ENCODE measurements around the gene TBX1. TPM values are rescaled to one million over a fixed set of nuclear protein-coding genes. Genes with fewer than 3 reads are reported as not detected.

Gene TBX1
- total RNA-seq, 4 donors from 2014 or later = 7.6 to 34.3 (median 18.5) TPM

DNA sequence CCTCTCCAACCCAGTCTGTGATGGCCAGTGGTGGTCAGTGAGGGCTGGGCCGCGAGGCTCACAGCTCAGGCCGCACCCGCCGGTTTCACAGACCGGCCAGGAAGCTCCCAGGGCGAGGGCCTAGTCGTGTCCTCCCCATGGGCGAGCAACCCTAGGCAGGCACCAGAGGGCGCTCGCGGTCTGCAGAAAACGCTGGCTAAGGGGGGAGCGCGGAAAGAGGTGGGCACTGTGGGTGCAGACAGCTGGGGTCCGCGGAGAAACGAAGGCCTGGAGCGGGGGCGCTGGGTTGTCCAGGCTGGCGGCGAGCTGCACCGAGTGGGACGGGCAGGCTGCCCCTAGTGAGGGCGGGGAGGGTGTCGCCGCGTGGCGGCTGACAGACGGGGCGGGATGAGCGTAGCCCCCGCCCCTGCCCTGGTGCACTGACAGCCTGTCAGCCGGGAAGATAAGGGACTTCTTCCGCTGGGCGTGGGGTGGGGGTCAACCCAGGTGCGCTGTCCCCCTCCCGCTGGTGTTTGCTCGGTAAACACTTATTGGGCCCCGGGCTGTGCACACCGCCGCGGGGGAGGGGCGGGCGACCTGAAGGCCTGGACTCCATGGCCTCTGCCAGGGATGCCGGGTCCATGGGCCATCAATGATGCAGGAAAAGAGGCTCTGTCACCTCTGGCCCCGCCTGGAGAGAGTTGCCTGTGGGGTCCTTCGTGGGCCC, 29.8 kb upstream of the TBX1 start:
- TF ChIP-seq, protein P1, sequence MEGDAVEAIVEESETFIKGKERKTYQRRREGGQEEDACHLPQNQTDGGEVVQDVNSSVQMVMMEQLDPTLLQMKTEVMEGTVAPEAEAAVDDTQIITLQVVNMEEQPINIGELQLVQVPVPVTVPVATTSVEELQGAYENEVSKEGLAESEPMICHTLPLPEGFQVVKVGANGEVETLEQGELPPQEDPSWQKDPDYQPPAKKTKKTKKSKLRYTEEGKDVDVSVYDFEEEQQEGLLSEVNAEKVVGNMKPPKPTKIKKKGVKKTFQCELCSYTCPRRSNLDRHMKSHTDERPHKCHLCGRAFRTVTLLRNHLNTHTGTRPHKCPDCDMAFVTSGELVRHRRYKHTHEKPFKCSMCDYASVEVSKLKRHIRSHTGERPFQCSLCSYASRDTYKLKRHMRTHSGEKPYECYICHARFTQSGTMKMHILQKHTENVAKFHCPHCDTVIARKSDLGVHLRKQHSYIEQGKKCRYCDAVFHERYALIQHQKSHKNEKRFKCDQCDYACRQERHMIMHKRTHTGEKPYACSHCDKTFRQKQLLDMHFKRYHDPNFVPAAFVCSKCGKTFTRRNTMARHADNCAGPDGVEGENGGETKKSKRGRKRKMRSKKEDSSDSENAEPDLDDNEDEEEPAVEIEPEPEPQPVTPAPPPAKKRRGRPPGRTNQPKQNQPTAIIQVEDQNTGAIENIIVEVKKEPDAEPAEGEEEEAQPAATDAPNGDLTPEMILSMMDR (IDR thresholded peaks at IDR 0.05) = peak; percentile 83 to 98 (median 96)
- no peak for TF ChIP-seq POLR2A (IDR thresholded peaks at IDR 0.05)
- Histone ChIP-seq H3K9me3 (no peaks in the 10 kb centered on the region), H3K27me3 (no peaks in the 10 kb centered on the region), H3K4me1 (peaks cover 0 to 10% of the 10 kb centered on the region in 2 donors), H3K27ac (no peak overlapping the region), H3K36me3 (no peaks in the 10 kb centered on the region), H3K4me3 (replicated peaks in 1 of 3) (peak overlapping the region in 1 of 3 donors; percentile 24)
- 0 to 3% methylated on average over 3 to 25 of the region's 48 CpGs for WGBS, 2 donors
- intact Hi-C loops (cut with DNase I) = loop anchor here (2.0 kb wide), 1 partner anchor 180 kb away; no protein-coding TSS in a partner anchor
- peak; percentile 77 to 80 for DNase-seq

DNA sequence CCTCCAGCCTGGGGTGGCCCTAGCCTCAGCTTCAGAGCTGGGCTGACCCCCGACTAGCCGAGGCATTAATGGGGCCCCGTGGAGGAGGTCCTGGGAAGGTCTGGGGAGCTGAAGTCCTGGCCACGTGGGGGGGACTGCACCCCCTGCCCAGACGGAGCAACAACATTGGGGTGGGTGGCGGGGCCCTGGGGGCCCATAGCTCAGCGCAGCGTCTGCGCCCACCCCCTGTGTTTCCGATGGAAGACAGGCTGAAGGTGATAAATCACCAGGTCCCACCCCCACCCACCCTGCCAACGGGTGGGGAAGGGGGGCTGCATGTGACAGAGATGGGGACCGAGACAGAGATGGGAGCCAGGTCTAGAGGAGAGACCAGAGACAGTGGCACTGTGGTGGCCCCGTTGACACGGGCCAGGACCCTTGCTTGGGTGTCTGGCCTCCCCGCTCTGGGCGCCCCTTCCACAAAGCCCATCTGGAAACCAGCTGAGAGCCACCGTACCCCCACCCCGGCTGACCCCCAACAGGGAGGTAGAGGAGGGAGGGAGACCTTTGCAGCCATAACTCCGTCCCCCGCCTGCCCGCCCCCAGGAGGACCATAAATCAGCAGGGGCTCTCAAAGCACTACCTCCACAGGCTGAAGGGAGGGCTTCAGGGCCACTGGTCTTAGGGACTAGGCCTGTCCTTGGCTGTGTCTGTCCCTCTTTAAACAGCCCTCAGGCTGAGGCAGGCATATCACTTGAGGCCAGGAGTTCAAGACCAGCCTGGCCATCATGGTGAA, 29.0 kb upstream of the TBX1 start:
- intact Hi-C loops (cut with DNase I) = loop anchor here (2.0 kb wide), 1 partner anchor 179 kb away; no protein-coding TSS in a partner anchor
- DNase-seq = no peak
- Histone ChIP-seq H3K4me1 (peaks cover 0 to 10% of the 10 kb centered on the region in 2 donors), H3K36me3 (no peaks in the 10 kb centered on the region), H3K9me3 (no peaks in the 10 kb centered on the region), H3K27me3 (no peaks in the 10 kb centered on the region), H3K4me3 (replicated peaks in 1 of 3) (no peak overlapping the region), H3K27ac (no peak overlapping the region)
- WGBS, 2 donors = 83 to 92% methylated on average over 6 to 14 of the region's 21 CpGs
- TF ChIP-seq, protein P1 (IDR thresholded peaks at IDR 0.05) = no peak
- TF ChIP-seq POLR2A (IDR thresholded peaks at IDR 0.05) = no peak

DNA sequence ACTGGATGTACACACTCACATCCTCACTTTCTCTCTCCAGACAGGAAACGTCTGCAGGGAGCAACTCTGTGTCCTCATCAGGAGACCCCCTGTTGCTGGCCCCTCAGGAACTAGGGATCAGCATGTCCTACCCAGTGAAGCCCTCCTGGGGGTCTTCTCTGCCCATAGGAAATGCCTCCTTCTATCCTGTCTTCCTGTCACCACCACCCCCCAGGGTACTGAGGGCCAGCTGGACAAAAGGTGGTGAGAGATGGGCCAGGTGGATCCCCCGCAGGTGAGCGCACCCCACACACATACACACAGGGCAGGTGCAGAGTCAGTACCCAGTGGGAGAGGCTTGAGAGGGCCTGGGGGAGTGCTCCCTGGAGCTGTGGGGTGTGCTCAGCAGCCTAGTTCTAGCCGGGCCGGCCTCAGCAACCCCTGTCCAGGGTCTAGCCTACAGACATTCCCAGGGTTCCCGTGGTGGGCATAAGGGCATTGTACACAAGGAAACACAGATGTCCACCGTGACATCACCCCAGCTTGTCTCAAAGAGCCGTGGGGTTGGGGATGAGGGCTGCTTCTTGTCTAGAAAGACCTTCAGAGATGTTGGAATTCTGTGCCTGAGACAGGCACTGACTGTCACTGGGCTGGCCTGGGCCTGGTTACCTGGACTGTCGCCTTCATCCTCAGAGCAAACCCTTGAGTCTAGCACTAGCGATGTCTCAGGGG, 28.0 kb upstream of the TBX1 start:
- 89 to 95% methylated on average over 5 to 10 of the region's 10 CpGs for WGBS, 2 donors
- no peak overlapping the region for H3K27ac ChIP-seq
- H3K9me3 ChIP-seq = no peaks in the 10 kb centered on the region
- H3K27me3 ChIP-seq = no peaks in the 10 kb centered on the region
- intact Hi-C loops (cut with DNase I) = no loop called here
- no peaks in the 10 kb centered on the region for H3K36me3 ChIP-seq
- no peak for DNase-seq
- H3K4me1 ChIP-seq = peaks cover 0 to 10% of the 10 kb centered on the region in 2 donors
- H3K4me3 ChIP-seq (replicated peaks in 1 of 3) = no peak overlapping the region
- TF ChIP-seq, protein P1 (IDR thresholded peaks at IDR 0.05) = no peak
- TF ChIP-seq POLR2A (IDR thresholded peaks at IDR 0.05) = no peak

DNA sequence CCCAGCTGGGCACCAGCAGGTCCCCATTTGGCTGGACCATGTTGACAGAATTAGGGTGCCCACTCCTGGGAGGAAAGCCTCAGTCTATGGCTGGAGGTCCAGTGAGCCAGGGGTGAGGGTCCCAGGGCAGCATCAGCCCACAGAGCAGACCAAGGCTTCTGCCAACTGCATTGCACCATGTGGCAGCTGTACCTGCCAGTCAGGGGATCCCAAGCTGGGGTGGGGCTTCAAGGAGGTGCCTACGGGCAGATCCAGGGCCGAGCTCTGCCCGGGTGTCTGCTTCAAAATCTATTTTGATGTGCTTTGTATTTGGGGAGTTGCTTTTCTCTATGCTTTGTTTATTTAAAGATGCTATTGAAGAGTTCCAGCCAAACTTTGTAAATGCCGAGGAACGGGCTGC, 26.8 kb upstream of the TBX1 start:
- Histone ChIP-seq H3K4me3 (replicated peaks in 1 of 3) (no peak overlapping the region), H3K36me3 (no peaks in the 10 kb centered on the region), H3K9me3 (no peaks in the 10 kb centered on the region), H3K27me3 (no peaks in the 10 kb centered on the region), H3K27ac (no peak overlapping the region), H3K4me1 (peaks cover 0 to 10% of the 10 kb centered on the region in 2 donors)
- 84 to 92% methylated on average over 3 to 5 of the region's 5 CpGs for WGBS, 2 donors
- no peak for DNase-seq
- intact Hi-C loops (cut with DNase I) = no loop called here
- TF ChIP-seq POLR2A (IDR thresholded peaks at IDR 0.05) = no peak
- TF ChIP-seq, protein P1 (IDR thresholded peaks at IDR 0.05) = no peak
